Cardiac muscle cell (in vitro differentiated cells and primary cell): ENCODE results near the gene GABRB3. TPM values are rescaled to one million over a fixed set of nuclear protein-coding genes. Genes with fewer than 3 reads are reported as not detected.
A peak's percentile ranks its signal among the peaks of the same experiment; 100 is the strongest.
"Not testable (repeated sequence)": the region's sequence is repeated elsewhere in the genome, so short reads cannot be mapped to it uniquely, and the experiment has no call there.

Experiments used
- DNase-seq, 2 donors: peaks; one replicate each; pipeline versions ENCODE4 v3.0.0 to v3.0.0-alpha.2; 2010 to 2017; ENCODE audit warnings: low read depth in 1 of 2, low spot score in 1 of 2
- H3K27ac ChIP-seq: fragments of 200-600 bp; sonication (generic); 2 replicates; pipeline ENCODE4 v1.5.1; 2016
- H3K27me3 ChIP-seq: fragments of 200-600 bp; sonication (generic); 2 replicates; pipeline ENCODE4 v1.6.0; 2016; ENCODE audit warnings: control low read depth
- H3K36me3 ChIP-seq: fragments of 200-600 bp; sonication (generic); 2 replicates; pipeline ENCODE4 v1.5.1; 2016; ENCODE audit warnings: control low read depth
- H3K4me1 ChIP-seq: fragments of 200-600 bp; sonication (generic); 2 replicates; pipeline ENCODE4 v1.8.1; 2017; ENCODE audit warnings: low read depth, mild to moderate bottlenecking, mixed run types
- H3K4me3 ChIP-seq: fragments of 200-600 bp; sonication (generic); 2 replicates; pipeline ENCODE4 v1.5.1; 2016; ENCODE audit warnings: mild to moderate bottlenecking
- H3K9me3 ChIP-seq: fragments of 200-600 bp; sonication (generic); 2 replicates; pipeline ENCODE4 v1.5.1; 2017; ENCODE audit warnings: low read depth, mild to moderate bottlenecking, control low read depth
- CTCF ChIP-seq: IDR thresholded peaks from 2 replicates; pipeline ENCODE4 v1.5.1; 2012; ENCODE audit warnings: low read depth, mild to moderate bottlenecking, low read length
- polyA plus RNA-seq: library from polyadenylated mRNA; unstranded; fragments of >200 nt; fragmentation: Nextera tagmentation; extraction: Ambion mirVana; gene quantifications from 2 replicates; pipeline ENCODE4 v1.2.1, GENCODE V29; 2016
- total RNA-seq: library from RNA; depleted of rRNA; stranded (reverse); fragments of >200 nt; gene quantifications from 2 replicates; pipeline ENCODE4 v1.2.3, GENCODE V29; 2016

The GABRB3 gene
- total and polyA plus RNA-seq, 2 experiments from 2014 or later = 1.2 to 3.0 TPM

- Histone ChIP-seq H3K36me3 (no peaks in the 10 kb centered on the region), H3K4me3 (no peak overlapping the region), H3K27ac (no peak overlapping the region), H3K4me1 (no peaks in the 10 kb centered on the region), H3K9me3 (no peaks in the 10 kb centered on the region), H3K27me3 (peaks cover 22% of the 10 kb centered on the region)
- TF ChIP-seq CTCF = no peak
- no peak for DNase-seq
Measured at GRCh38 chr15:26721232-26721967, 51.5 kb downstream of the GABRB3 start.

GRCh38 chr15:26720546-26720945, 52.3 kb downstream of the GABRB3 start:
- no peaks in the 10 kb centered on the region for H3K36me3 ChIP-seq
- DNase-seq = no peak
- peaks cover 22% of the 10 kb centered on the region for H3K27me3 ChIP-seq
- H3K9me3 ChIP-seq = no peaks in the 10 kb centered on the region
- no peak overlapping the region for H3K27ac ChIP-seq
- no peak for TF ChIP-seq CTCF
- H3K4me1 ChIP-seq = no peaks in the 10 kb centered on the region
- H3K4me3 ChIP-seq = no peak overlapping the region

GRCh38 chr15:26719866-26720265, 53.0 kb downstream of the GABRB3 start:
- not testable (repeated sequence) for H3K36me3 ChIP-seq, H3K4me3 ChIP-seq, DNase-seq, H3K9me3 ChIP-seq, H3K27ac ChIP-seq, H3K4me1 ChIP-seq
- H3K27me3 ChIP-seq = peaks cover 22% of the 10 kb centered on the region

GRCh38 chr15:26716069-26716468, 56.8 kb downstream of the GABRB3 start:
- no peak for TF ChIP-seq CTCF
- Histone ChIP-seq H3K27me3 (peaks cover 20% of the 10 kb centered on the region), H3K27ac (no peak overlapping the region), H3K4me1 (no peaks in the 10 kb centered on the region), H3K4me3 (no peak overlapping the region), H3K36me3 (no peaks in the 10 kb centered on the region), H3K9me3 (no peaks in the 10 kb centered on the region)
- no peak for DNase-seq

GRCh38 chr15:26713498-26713897, 59.4 kb downstream of the GABRB3 start:
- H3K4me1 ChIP-seq = no peaks in the 10 kb centered on the region
- H3K4me3 ChIP-seq = no peak overlapping the region
- TF ChIP-seq CTCF = no peak
- peaks cover 7% of the 10 kb centered on the region for H3K27me3 ChIP-seq
- H3K36me3 ChIP-seq = no peaks in the 10 kb centered on the region
- no peak overlapping the region for H3K27ac ChIP-seq
- no peaks in the 10 kb centered on the region for H3K9me3 ChIP-seq
- no peak for DNase-seq

- no peak for TF ChIP-seq CTCF
- Histone ChIP-seq H3K4me3 (no peak overlapping the region), H3K27ac (no peak overlapping the region), H3K4me1 (no peaks in the 10 kb centered on the region), H3K36me3 (no peaks in the 10 kb centered on the region), H3K9me3 (no peaks in the 10 kb centered on the region), H3K27me3 (peaks cover 18% of the 10 kb centered on the region)
- DNase-seq = peak in 1 of 2 donors; percentile 71
Measured at GRCh38 chr15:26712335-26712734, 60.5 kb downstream of the GABRB3 start.
